Nephron progenitor cell (in vitro differentiated cells): Measurements from ENCODE around the gene CBX2.

Source experiments
- DNase-seq: peaks from one replicate; pipeline ENCODE4 v3.0.0; 2021
- H3K27ac Mint-ChIP-seq: 2 replicates; pipeline ENCODE4 v1.8.0; 2021; ENCODE audit warnings: mild to moderate bottlenecking, moderate library complexity, mixed read lengths
- H3K27me3 Mint-ChIP-seq: 2 replicates; pipeline ENCODE4 v1.8.0; 2021; ENCODE audit warnings: mild to moderate bottlenecking, low read depth, mixed read lengths; ENCODE audit not compliant: poor library complexity
- H3K36me3 Mint-ChIP-seq: 2 replicates; pipeline ENCODE4 v1.8.0; 2021; ENCODE audit warnings: low read depth, mixed read lengths
- H3K4me1 Mint-ChIP-seq: 2 replicates; pipeline ENCODE4 v1.8.0; 2021; ENCODE audit warnings: mixed read lengths
- H3K4me3 Mint-ChIP-seq: 2 replicates; pipeline ENCODE4 v1.8.0; 2021; ENCODE audit warnings: mild to moderate bottlenecking, moderate library complexity, mixed read lengths
- H3K9me3 Mint-ChIP-seq: 2 replicates; pipeline ENCODE4 v1.8.0; 2021; ENCODE audit warnings: mild to moderate bottlenecking, moderate library complexity, mixed read lengths
- TF ChIP-seq, protein P1 (sequence below): fragments of 200-600 bp; sonication (generic); IDR thresholded peaks from 2 replicates; pipeline ENCODE4 v1.5.0; 2021; ENCODE audit warnings: antibody characterized with exemption

CBX2 gene

DNA sequence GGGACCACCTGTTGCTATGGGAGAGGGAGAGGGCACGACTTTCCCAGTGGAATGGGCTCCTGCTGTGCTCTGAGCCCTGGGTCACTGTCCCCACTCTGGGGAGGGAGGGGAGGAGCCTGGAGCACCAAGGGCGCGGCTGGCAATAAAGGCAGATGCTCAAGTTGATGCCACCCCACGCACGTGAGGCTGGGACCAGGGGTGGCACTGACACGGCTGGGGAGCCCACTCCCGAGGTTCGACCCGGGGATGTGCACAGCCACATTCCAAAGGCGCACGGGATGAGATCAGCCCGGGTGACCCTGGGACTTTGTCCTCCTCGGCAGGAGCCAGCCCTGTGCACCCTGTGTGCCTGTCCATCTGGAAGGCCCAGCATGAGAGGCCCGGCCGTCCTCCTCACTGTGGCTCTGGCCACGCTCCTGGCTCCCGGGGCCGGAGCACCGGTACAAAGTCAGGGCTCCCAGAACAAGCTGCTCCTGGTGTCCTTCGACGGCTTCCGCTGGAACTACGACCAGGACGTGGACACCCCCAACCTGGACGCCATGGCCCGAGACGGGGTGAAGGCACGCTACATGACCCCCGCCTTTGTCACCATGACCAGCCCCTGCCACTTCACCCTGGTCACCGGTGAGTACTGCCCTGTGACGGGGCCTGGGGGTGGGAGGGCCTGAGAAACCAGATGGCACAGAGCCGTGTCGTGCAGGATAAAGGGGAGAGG is 47.0 kb upstream of the CBX2 start, which contains the start of gene ENPP7:
Gene ENPP7 (plus strand): TSS at position 175 of the 715 bp plus-strand sequence. CDS start 197 bp downstream, at position 372.
- Mint-ChIP-seq H3K9me3 (no peaks in the 10 kb centered on the region), H3K4me1 (peaks cover 41% of the 10 kb centered on the region), H3K27me3 (peaks cover 6% of the 10 kb centered on the region), H3K36me3 (no peaks in the 10 kb centered on the region), H3K4me3 (no peak within 1 kb of the TSS), H3K27ac (no peak within 1 kb of the TSS)
- TF ChIP-seq, protein P1, sequence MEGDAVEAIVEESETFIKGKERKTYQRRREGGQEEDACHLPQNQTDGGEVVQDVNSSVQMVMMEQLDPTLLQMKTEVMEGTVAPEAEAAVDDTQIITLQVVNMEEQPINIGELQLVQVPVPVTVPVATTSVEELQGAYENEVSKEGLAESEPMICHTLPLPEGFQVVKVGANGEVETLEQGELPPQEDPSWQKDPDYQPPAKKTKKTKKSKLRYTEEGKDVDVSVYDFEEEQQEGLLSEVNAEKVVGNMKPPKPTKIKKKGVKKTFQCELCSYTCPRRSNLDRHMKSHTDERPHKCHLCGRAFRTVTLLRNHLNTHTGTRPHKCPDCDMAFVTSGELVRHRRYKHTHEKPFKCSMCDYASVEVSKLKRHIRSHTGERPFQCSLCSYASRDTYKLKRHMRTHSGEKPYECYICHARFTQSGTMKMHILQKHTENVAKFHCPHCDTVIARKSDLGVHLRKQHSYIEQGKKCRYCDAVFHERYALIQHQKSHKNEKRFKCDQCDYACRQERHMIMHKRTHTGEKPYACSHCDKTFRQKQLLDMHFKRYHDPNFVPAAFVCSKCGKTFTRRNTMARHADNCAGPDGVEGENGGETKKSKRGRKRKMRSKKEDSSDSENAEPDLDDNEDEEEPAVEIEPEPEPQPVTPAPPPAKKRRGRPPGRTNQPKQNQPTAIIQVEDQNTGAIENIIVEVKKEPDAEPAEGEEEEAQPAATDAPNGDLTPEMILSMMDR = no peak
- DNase-seq = no peak

DNA sequence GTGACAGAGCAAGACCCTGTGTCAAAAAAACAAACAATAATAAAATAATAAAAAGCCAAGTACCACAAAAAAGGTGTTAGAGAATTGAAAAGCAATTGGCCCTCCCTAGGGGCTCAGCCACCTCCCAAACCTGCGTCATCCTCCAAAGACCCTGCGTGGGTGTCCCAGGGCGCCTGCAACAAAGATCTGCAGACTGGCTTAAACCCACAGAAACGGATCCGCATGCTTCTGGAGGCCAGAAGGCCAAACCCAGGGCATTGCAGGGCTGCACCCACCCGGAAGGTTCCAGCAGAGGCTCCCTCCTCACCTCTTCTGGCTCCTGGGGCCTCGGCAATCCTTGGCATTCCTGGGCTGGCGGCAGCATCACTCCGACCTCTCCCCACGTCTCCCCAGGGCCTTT is 45.7 kb upstream of the CBX2 start:
- DNase-seq = no peak
- H3K27ac Mint-ChIP-seq = no peak overlapping the region
- H3K9me3 Mint-ChIP-seq = no peaks in the 10 kb centered on the region
- TF ChIP-seq, protein P1 = no peak
- peaks cover 8% of the 10 kb centered on the region for H3K27me3 Mint-ChIP-seq
- no peak overlapping the region for H3K4me3 Mint-ChIP-seq
- H3K36me3 Mint-ChIP-seq = no peaks in the 10 kb centered on the region
- H3K4me1 Mint-ChIP-seq = peaks cover 40% of the 10 kb centered on the region

DNA sequence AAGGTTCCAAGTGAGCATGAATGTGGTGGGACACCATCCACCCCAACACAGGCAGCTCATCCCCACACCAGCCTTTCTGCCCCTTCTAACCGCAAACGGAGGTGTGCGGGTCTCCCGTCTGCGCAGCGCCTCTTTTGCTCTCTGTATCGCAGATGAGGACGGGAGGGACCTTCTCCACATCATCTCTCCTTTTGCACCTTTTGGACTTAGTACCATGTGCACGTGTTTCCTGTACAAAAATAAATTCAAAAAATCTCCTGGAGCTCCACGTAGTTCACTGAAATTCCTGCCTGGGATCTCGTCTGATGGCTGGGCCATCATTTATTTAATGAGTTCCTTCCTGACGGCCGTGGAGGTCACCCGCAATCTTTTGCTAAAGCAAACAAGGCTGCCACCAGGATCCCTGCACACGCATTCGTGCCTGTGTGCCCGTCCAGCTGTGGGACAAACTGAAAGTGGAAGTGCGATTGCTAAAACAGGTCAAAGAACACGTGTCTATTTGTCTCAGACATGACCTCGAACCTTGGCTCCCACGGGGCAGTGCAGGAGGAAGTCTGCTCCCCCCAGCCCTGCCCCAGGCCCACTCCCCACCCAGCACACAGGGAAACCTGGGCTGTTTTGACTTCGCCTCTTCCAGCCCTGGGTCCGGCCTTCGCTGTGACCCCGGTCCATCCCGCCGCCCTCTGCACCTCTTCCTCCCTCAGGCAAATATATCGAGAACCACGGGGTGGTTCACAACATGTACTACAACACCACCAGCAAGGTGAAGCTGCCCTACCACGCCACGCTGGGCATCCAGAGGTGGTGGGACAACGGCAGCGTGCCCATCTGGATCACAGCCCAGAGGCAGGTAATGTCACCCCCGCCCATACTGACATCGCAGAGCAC is 44.9 kb upstream of the CBX2 start:
- H3K4me1 Mint-ChIP-seq = peaks cover 43% of the 10 kb centered on the region
- TF ChIP-seq, protein P1 = no peak
- DNase-seq = no peak
- peak overlapping the region; percentile 69 for H3K27ac Mint-ChIP-seq
- no peak overlapping the region for H3K4me3 Mint-ChIP-seq
- no peaks in the 10 kb centered on the region for H3K36me3 Mint-ChIP-seq
- peaks cover 16% of the 10 kb centered on the region for H3K27me3 Mint-ChIP-seq
- no peaks in the 10 kb centered on the region for H3K9me3 Mint-ChIP-seq

DNA sequence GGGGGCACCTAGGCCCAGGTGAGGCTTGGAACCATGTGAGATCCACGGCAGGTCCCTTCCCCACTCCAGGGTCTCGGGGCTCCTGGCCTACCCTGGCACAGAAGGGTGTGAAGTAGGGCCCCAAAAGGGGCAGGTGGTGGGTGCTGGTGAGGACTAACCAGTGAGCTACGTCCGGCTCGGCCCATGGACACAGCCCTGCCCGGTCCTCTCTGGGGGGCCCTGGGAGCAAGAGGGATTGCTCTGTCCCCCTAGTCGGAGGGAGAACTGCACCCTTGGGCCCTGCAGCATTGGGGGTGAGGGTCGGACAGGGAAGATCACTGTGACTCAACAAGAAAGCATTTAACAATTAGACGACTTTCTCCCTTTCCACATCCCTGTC is 44.3 kb upstream of the CBX2 start:
- H3K9me3 Mint-ChIP-seq = no peaks in the 10 kb centered on the region
- H3K27me3 Mint-ChIP-seq = peaks cover 22% of the 10 kb centered on the region
- no peaks in the 10 kb centered on the region for H3K36me3 Mint-ChIP-seq
- H3K4me3 Mint-ChIP-seq = no peak overlapping the region
- H3K4me1 Mint-ChIP-seq = peaks cover 45% of the 10 kb centered on the region
- no peak overlapping the region for H3K27ac Mint-ChIP-seq
- TF ChIP-seq, protein P1 = no peak
- no peak for DNase-seq

DNA sequence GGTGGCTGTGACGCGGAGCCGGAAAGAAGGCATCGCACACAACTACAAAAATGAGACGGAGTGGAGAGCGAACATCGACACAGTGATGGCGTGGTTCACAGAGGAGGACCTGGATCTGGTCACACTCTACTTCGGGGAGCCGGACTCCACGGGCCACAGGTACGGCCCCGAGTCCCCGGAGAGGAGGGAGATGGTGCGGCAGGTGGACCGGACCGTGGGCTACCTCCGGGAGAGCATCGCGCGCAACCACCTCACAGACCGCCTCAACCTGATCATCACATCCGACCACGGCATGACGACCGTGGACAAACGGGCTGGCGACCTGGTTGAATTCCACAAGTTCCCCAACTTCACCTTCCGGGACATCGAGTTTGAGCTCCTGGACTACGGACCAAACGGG is 42.9 kb upstream of the CBX2 start:
- Mint-ChIP-seq H3K4me1 (peaks cover 46% of the 10 kb centered on the region), H3K9me3 (no peaks in the 10 kb centered on the region), H3K4me3 (no peak overlapping the region), H3K27me3 (peaks cover 28% of the 10 kb centered on the region), H3K27ac (no peak overlapping the region), H3K36me3 (no peaks in the 10 kb centered on the region)
- no peak for DNase-seq
- TF ChIP-seq, protein P1 = no peak
